AG09309 (cell line): Measurements from ENCODE around the gene LANCL2.

Source experiments
- DNase-seq: peaks from one replicate; pipeline ENCODE4 v3.0.0-alpha.2; 2010; ENCODE audit warnings: low read depth
- H3K4me3 ChIP-seq: 2 replicates; pipeline ENCODE4 v1.5.1; 2011; ENCODE audit warnings: mild to moderate bottlenecking, low read depth, low read length, moderate library complexity; ENCODE audit not compliant: control insufficient read depth
- CTCF ChIP-seq: IDR thresholded peaks from 2 replicates; pipeline ENCODE4 v1.5.1; 2011; ENCODE audit warnings: mild to moderate bottlenecking, low read depth, low read length, inconsistent platforms; ENCODE audit not compliant: insufficient read depth, control insufficient read depth; ENCODE audit errors: missing control alignments

The LANCL2 gene

GRCh38 chr7:55427342-55427741 is 62.2 kb downstream of the LANCL2 start:
- H3K4me3 ChIP-seq: no peak overlapping the region
- no peak for TF ChIP-seq CTCF
- DNase-seq: no peak

GRCh38 chr7:55427800-55428199 is 62.7 kb downstream of the LANCL2 start:
- no peak for TF ChIP-seq CTCF
- DNase-seq: no peak

GRCh38 chr7:55429835-55430499 is 64.8 kb downstream of the LANCL2 start:
- TF ChIP-seq CTCF: no peak
- no peak overlapping the region for H3K4me3 ChIP-seq
- DNase-seq: no peak

More at GRCh38 chr7:55427800-55428199, 62.7 kb downstream of the LANCL2 start:
- no peak overlapping the region for H3K4me3 ChIP-seq

GRCh38 chr7:55431898-55432297 is 66.8 kb downstream of the LANCL2 start:
- DNase-seq: no peak
- no peak for TF ChIP-seq CTCF
- H3K4me3 ChIP-seq: no peak overlapping the region

- no peak overlapping the region for H3K4me3 ChIP-seq
- no peak for DNase-seq
- no peak for TF ChIP-seq CTCF
Observed at GRCh38 chr7:55432506-55432905, 67.4 kb downstream of the LANCL2 start.

GRCh38 chr7:55432939-55433784 is 68.0 kb downstream of the LANCL2 start:
- peak; percentile 56 for TF ChIP-seq CTCF
- no peak overlapping the region for H3K4me3 ChIP-seq
- DNase-seq: no peak

GRCh38 chr7:55435466-55435865 is 70.3 kb downstream of the LANCL2 start:
- DNase-seq: no peak

More at GRCh38 chr7:55435466-55435865, 70.3 kb downstream of the LANCL2 start:
- no peak for TF ChIP-seq CTCF
- no peak overlapping the region for H3K4me3 ChIP-seq
